SKM-1 treated with dmso at 0.1 percent for 144 hours (cell line): ENCODE data around the gene ZNF407.
A peak's percentile ranks its signal among the peaks of the same experiment; 100 is the strongest.

Source experiments
- DNase-seq: peaks from one replicate; lab custom pipeline; 2025; ENCODE audit not compliant: unreplicated experiment; lab: John Stamatoyannopoulos, UW

ZNF407 gene

GRCh38 chr18:74626049-74626874 lies 28.6 kb downstream of the ZNF407 start:
- no peak for DNase-seq

- DNase-seq, result no peak
These were observed 33.1 kb downstream of the ZNF407 start for GRCh38 chr18:74630804-74631203.

- no peak for DNase-seq
These were observed 33.5 kb downstream of the ZNF407 start for GRCh38 chr18:74631212-74631611.

- DNase-seq, result peak; percentile 65
These were observed 34.1 kb downstream of the ZNF407 start for GRCh38 chr18:74631623-74632350.

GRCh38 chr18:74632351-74632679 lies 34.6 kb downstream of the ZNF407 start:
- DNase-seq, result no peak

GRCh38 chr18:74632856-74633255 lies 35.2 kb downstream of the ZNF407 start:
- DNase-seq, result no peak

- DNase-seq, result no peak
These were observed 36.1 kb downstream of the ZNF407 start for GRCh38 chr18:74633652-74634352.

- no peak for DNase-seq
These were observed 37.7 kb downstream of the ZNF407 start for GRCh38 chr18:74635224-74635975.

GRCh38 chr18:74637070-74637469 lies 39.4 kb downstream of the ZNF407 start:
- DNase-seq, result no peak

- no peak for DNase-seq
These were observed 40.5 kb downstream of the ZNF407 start for GRCh38 chr18:74638210-74638609.

- DNase-seq, result no peak
These were observed 47.0 kb downstream of the ZNF407 start for GRCh38 chr18:74644713-74645112.

GRCh38 chr18:74645679-74646078 lies 48.0 kb downstream of the ZNF407 start:
- no peak for DNase-seq

GRCh38 chr18:74651327-74652128 lies 53.9 kb downstream of the ZNF407 start:
- DNase-seq, result no peak

GRCh38 chr18:74652392-74652988 lies 54.8 kb downstream of the ZNF407 start:
- DNase-seq, result peak; percentile 12

GRCh38 chr18:74654638-74655037 lies 57.0 kb downstream of the ZNF407 start:
- no peak for DNase-seq

GRCh38 chr18:74661008-74661407 lies 63.3 kb downstream of the ZNF407 start:
- DNase-seq, result no peak

GRCh38 chr18:74661691-74662090 lies 64.0 kb downstream of the ZNF407 start:
- DNase-seq, result no peak

- DNase-seq, result no peak
These were observed 65.0 kb downstream of the ZNF407 start for GRCh38 chr18:74662622-74663021.

GRCh38 chr18:74665346-74665745 lies 67.7 kb downstream of the ZNF407 start:
- DNase-seq, result no peak

- no peak for DNase-seq
These were observed 68.2 kb downstream of the ZNF407 start for GRCh38 chr18:74665905-74666304.
